Stimulated activated CD8-positive, alpha-beta memory T cell treated with anti-CD3 and anti-CD28 coated beads, Interleukin-12 subunit alpha, Interleukin-12 subunit beta, amount 100 ng/mL, for 1 hour (primary cell): ENCODE data around the gene REEP3.
A peak's percentile ranks its signal among the peaks of the same experiment; 100 is the strongest.
"Not testable (repeated sequence)": the region's sequence is repeated elsewhere in the genome, so short reads cannot be mapped to it uniquely, and the experiment has no call there.

Source experiments
- DNase-seq: peaks from one replicate; pipeline ENCODE4 v3.0.0-alpha.2; 2020; ENCODE audit warnings: low read depth

The REEP3 gene

DNA sequence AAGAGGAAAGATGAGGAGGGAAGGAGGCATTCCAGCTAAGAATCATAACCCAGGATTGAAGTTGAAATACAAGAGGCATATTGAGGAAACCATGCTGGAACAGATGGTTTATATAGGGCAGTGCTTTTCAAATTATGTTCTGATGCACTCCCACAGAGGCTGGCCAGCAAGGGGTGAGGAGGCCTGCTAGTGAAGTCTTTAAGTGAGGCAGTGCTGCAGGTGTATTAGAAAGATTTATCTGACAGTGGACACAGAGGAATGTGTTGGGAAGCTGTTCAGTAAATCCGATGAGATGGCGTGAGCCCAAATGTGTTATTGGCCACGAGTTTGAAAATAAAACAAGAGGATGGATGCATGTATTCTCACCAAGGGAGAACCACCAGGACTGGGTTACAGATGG lies 28.6 kb downstream of the REEP3 start:
- DNase-seq = no peak

DNA sequence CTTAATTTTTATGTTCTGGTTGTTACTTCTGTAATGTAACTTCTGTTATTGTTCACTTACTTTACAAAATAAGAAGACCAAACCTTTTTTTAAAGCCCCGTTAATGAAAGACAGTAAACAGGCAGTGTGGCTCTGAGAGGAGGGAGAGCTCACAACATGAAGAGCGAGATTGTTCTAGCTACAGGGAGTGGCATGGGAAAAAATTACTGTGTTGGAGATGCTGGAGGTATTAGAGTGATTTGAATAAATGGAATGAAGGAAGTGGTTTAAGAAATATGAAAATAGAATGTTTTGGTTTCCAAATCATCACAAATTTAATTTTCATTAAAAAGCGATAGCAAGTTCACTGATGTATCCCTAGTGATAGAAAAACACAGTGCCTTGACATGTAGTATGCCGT lies 31.8 kb downstream of the REEP3 start:
- DNase-seq = no peak

DNA sequence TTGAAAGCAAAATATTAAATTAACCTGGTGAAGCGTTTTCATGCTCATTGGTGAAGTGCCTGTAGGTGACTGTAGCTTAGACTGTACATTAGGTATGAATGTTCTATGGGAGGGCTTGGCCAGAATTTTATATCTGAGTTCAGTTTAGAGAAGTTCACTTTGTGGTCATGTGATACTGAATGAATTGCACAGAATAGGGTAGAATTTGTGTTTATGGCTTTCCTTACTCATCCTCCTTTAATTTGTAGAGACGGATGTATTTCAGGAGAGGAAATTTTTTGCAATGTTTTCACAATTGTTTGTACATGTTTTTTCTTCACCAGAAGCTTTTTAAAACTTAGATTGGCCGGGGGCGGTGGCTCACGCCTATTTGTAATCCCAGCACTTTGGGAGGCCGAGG lies 32.3 kb downstream of the REEP3 start:
- DNase-seq = no peak

DNA sequence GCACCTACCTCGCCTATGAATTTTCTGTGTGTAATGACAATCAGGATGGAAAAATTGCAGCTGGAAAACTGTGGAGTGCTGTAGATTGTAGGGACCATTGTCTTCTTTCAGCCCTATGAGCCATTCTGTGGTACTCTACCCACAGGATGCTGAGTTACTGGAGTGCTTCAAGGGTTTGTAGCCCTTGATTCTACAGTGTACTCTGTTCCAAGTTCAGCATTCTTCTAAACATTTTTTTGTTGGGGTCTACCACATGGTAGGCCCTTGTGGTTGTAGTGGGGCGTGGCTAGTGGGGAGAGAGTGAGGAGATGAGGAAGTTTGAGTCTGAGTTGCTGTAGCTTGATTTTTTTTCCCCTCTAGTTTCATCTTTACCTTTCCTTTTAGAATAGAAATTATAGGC lies 33.5 kb downstream of the REEP3 start:
- peak; percentile 22 for DNase-seq

DNA sequence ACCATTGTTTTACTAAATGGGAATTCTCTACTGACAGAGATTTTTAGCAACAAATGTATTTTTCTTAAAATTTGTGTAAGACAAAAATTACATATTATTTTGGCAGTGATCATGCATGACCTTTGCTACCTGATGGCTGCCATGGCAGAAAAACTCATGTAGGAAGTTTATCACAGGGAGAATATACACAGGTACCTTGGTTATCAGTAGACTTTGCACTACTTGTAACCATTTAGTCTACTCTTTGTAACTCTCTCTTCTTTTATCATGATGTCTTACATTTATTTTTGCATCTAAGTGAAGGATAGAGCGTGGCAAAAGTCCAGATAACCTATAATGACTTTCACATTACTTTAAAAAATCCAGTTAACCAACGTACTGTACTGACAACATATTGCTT lies 34.1 kb downstream of the REEP3 start:
- DNase-seq = no peak

DNA sequence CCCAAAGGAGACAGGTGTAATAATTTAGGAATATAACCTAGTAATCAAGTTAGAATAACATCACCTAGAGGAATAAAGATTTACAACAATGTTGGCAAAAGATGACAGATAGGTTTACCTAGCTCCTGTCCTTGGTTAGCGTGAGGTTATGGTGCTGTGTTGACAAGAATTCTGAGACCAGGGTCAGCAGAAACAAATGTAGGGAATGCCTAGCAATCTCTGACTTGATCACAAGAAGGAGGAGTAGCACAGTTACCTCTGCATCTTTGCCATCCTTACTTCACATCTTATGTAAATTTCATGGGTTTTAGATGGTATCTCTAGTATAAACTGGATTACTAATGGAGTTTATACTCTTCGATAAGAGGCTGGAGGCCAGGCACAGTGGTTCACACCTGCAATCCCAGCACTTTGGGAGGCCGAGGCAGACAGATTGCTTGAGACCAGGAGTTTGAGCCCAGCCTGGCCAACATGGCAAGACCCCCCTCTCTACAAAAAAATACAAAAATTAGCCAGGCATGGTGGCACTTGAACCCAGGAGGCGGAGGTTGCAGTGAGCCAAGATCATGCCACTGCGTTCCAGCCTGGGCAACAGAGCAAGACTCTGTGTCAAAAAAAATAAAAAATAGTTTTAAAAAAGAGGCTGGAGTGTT lies 37.1 kb downstream of the REEP3 start:
- DNase-seq = no peak

DNA sequence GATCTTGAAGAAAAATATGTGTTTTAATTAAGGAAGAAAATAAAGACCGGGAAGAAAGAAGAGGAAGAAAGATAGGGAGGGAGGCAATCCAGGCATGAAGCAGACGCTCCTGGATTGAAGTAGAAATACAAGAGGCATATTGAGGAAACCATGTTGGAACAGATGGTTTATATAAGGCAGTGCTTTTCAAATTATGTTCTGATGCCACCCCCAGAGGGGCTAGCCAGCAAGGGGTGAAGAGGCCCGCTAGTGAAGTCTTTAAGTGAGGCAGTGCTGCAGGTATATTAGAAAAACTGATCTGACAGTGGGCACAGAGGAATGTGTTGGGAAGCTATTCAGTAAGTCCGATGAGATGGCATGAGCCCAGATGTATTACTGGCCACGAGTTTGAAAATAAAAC lies 40.1 kb downstream of the REEP3 start:
- DNase-seq = no peak

DNA sequence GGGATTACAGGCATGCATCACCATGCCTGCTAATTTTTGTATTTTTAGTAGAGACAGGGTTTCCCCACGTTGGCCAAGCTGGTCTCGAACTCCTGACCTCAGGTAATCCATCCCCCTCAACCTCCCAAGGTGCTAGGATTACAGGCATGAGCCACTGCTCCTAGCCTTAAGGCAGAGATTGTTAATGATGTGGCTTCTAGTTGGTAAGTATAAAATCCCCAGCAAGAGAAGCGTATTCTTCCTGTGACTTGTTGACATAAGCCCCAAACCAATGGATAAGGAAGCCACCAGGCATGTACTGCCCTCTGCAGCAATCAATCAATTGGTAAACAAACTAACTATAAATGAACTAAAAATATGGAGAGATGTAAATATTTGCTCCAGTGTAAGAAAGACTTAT lies 41.2 kb downstream of the REEP3 start:
- no peak for DNase-seq

DNA sequence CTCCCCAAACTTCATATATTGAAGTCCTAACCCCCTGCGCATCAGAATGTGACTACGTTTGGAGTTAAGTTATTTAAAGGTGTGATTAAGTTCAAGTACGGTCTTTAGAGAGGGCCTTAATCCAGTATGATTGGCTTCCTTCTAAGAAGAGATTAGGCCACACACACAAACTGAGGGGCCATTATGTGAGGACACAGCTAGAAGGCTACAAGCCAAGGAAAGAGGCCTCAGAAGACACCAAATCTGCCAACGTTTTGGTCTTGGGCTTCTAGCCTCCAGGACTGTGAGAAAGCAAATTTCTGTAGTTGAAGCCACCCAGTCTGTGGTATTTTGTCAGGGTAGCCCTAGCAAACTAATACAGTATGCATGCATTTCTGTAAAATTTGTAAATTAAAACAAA lies 41.7 kb downstream of the REEP3 start:
- DNase-seq = no peak

DNA sequence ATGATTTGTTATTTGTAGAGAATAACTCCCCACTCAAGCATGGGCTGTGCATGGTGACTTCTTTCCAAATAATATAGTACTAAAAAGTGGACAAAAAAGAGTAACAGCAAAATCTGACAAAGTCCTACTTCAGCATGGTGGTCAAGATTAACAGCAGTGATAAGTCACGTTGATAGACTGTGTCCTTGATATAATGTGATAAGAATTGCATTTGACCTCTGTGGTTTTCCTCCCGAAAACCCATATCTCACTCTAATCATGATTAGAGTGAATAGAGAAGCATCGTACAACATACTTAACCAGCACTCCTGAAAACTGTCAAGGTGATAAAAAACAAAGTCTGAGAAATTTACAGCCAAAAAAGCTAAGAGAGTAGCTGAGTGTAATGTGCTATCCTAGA lies 42.4 kb downstream of the REEP3 start:
- no peak for DNase-seq

DNA sequence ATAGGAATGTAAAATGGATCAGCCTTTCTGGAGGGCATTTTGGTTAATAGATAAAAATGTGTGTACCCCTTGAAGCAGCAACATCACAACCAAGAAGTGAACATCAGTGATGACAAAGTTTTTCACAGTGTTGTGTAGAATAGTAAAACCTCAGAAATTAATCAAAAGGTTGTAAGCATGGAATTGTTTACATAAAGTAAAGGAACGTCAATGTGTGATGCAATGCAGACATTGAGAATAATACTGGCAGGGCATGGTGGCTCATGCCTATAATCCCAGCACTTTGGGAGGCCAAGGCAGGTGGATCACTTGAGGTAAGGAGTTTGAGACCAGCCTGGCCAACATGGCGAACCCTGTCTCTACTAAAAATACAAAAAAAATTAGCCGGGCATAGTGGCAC lies 43.5 kb downstream of the REEP3 start:
- not testable (repeated sequence) for DNase-seq

DNA sequence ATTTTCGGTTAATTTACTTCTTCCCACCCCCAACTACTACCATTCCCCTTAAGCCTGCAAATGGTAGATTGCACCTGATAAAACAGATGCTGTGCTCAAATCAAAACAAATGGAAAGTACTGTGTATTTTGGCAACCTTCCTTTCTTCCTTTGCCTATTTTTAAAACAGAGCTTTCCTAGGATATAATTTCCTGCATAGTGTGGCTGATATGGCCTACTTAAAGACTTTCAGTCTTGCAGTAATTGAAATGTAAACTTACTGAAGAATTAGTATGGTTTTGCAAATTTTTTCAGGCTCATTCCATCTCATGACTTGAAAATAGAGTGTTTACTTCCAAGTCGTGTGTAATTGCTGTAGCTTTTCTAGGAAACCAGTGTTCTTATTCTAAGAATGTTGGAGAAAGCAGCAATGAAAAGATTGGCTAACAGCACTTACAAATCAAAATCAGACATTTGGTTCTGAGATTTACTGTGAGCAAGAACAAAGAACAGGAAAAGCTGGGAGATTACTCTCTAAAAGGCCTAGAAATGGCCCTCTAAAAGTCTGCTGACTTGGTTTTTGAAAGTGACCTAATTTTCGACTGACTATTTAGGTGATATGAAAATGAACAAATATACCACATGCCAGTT lies 52.0 kb downstream of the REEP3 start:
- no peak for DNase-seq

DNA sequence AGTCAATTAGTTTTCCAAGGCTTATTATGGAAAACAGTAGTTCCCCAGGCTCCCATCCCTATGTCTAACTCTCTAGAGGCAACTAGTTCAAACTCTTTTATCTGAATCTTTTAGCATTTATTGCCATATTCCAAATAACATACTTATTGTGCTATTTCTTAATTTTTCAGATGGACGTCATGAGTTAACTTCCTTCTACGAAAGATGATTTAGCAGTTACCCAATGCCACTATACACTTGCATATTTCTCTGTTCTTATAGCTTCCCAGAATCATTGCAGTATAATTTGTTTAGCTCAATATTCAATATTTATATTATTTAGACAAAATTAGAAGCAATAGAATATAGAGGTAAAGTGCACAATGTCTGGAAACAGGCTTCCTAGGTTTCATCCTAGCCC lies 52.8 kb downstream of the REEP3 start:
- no peak for DNase-seq

DNA sequence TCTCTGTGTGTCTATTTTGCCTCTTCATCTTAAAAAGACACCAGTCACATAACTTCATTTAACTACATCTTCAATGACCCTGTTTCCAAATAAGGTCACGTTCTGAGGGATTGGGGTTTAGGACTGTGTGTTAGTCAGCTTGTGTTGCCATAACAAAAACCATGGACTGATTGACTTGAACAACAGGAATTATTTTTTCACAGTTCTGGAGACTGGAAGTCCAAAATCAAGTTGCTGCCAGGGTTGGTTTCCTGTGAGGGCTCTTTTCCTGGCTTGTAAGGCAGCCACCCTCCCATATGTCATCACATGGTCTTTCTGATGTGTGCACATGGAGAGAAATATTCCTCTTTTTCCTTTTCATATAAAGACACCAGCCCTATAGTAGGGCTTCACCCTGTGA lies 55.3 kb downstream of the REEP3 start:
- no peak for DNase-seq

DNA sequence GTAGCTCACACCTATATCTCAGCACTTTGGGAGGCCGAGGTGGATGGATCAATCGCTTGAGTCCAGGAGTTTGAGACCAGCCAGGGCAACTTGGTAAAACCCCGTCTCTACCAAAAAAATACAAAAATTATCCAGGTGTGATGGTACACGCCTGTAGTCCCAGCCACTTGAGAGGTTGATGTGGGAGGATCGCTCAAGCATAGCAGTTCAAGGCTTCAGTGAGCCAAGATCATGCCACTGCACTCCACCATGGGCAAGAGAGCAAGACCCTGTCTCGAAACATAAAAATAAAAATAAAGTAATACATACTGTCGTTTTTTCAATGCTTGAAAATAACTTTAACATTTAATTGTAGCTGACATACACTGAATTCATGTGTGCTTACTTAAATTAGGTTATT lies 57.3 kb downstream of the REEP3 start:
- no peak for DNase-seq

DNA sequence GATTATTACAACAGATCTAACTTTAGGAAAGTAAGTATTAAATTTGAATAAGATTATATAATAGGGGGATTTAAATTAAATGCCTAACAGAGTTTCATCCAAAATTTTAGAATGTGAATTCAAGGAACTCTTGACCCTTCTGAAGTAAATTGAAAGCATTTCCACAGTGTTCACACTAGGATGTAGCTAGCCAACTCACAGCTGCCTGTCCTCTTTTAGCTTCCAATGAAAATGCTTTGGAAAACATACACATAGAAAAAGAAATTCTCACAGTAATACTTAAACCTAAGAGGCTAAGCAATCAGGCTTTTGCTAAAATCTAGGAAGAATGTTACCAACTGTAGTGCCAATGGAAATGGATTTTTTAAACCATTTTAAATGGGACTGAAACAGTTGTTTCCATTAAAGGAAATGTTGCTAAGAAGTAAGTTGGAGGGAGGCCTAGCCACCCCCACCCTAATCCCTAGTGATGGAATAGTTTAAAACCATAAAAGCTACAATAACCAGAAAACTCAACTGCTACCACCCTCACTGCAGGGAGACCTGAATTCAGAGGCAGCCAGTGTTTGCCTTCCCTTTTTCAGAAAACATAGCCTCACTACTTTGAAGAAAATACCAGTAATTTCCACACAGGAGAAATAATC lies 58.3 kb downstream of the REEP3 start:
- no peak for DNase-seq

DNA sequence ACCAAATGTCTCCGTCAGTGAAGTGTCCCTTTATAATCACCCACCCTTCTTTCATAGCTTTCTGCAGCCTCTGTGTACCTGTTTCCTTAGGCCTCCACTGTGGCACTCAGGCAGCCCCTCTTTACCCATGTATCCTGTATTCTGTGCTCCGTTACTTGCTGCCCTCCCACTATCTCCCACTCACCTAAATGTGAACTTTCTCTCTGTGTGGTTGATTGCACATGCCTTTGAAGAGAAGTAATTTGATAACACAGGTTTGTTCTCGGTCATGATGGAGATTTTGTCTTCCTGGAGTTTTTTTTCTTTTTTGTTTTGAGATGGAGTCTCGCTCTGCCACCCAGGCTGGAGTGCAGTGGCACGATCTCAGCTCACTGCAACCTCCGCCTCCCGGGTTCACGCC lies 61.5 kb downstream of the REEP3 start:
- no peak for DNase-seq

DNA sequence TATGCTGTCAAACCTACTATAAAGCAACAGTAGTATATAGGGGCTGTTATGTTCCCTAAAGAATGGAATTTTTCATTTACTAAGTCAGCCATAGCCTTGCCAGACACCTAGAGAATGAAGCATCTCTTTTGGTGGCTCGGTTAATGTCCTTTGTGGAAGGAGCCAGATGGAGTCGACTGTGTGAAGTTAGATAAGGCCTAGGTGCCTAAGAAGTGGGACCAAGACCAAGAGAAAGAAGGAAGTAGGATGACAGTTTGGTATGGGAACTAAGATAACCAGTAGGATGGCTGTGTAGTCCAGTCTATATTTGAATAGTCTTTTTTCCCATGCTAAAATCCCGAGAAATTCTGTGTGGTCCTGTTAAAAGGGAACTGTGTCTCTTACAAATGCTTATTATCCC lies 62.2 kb downstream of the REEP3 start:
- no peak for DNase-seq

DNA sequence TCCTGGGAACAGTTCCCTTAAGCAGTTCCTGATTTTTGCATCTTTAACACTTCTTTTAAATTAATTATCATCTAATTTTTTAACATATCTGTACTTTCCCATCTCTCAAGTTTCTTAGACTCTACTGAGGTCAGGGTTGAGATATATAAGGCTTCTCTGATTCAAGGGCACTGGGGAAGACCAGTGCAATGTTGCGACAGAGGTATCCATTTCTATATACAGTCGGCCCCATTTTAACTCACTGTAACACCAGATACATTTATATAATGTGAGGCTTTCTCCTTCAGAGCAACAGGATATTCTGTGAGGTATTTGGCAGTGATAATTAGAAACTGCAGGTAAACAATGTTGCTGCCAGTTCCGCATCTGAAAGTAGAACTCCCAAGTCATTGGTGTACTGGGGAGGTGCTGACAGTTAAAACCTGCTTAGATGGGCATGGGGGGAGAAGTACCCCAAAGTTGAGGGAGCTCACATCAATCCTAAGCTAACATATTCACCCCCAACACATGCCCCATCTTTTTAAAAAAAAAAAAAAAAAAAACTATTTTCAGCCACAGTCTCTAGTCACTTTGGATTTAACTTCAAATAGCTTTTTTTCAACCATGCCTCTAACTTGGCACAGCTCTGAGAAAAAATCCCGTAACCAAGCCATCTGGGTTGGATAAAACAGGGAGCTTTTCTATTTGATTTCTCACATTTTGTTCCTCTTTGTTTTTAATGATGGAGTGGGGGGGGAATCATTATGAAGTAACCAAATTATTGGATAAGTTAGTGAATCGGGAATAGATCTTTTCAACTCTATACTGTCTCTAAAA lies 62.9 kb downstream of the REEP3 start:
- DNase-seq = no peak

DNA sequence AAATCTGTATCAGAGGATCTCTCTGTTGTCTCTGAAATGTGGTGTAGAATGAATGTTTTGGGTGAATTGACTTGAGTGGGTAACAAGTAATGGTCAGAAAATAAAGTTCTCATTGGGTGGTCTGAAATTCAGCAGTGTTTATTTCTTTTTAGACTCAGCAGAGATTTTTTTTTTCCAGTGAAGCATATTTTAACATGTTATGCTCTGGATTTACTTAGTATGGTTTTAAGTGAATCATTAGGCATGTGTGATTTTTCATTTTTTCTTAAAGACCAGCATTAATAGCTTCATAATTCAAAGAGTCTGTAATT lies 63.5 kb downstream of the REEP3 start:
- DNase-seq = no peak

DNA sequence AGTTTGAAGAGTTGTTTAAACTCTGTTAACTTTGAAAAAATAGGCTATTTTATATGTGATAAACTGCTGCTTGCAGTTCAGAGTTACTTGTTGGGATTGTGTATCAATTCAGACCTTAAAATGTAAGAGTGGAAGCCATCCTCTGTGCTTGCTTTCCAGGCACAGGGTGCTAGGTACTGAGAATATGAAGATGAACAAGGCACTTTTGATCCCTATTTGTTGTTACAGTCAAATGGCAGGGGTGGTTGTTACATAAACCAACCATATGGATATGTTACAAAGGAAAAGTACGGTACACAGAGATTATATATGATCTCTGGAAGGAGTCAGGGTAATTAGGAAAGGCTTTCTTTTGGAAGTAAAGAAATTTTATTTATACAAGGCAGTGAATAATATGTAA lies 63.8 kb downstream of the REEP3 start:
- DNase-seq = no peak

DNA sequence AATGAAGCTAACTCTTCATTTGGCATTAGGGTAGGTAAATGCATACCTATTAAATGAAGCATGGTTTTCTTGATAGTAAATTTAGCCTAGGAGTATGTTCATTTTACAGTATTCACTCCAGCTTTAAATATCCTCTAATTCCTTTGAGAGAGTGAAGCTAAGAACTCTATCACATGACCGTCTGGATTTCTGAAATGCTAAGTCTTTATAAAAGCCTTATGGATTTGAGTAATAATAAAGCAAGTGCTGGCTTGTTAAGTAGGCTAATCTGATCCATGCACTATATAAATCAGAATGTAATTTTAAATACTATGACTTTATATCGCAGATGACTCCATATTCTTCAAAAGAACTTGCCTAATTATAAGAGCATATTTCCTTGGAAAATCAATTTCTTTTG lies 64.8 kb downstream of the REEP3 start:
- DNase-seq = no peak

DNA sequence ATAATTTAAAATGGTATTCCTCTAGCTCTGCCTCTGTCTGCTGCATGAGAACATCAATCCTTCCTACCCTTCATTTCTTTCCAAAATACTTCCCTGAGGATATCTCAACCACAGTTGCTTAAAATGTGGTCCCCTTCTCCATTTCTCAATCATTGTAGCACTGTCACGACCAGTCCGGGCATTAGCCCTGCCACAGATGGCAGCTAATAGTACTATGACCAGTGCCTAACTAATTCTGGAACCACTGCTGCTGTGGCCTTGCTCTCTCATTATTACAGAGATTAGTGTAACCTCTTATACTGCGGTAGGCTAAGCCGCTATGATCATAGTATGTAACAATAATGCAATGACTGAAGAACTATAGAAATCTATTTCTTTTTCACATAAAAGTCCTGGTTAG lies 66.0 kb downstream of the REEP3 start:
- DNase-seq = no peak
